Dendritic cell treated with granulocyte-macrophage colony-stimulating factor and Interleukin-4, amounts not matched to agents 40 ng/mL and 50 ng/mL, for 4 days (primary cell): ENCODE results near the gene TANC1.

Source experiments
- H3K27ac Mint-ChIP-seq: one replicate; pipeline ENCODE4 v1.8.0; 2022; ENCODE audit warnings: mild to moderate bottlenecking, mixed read lengths
- H3K27me3 Mint-ChIP-seq: one replicate; pipeline ENCODE4 v1.8.0; 2022; ENCODE audit warnings: mild to moderate bottlenecking, mixed read lengths
- H3K36me3 Mint-ChIP-seq: one replicate; pipeline ENCODE4 v1.8.0; 2022; ENCODE audit warnings: low read depth, mixed read lengths
- H3K4me1 Mint-ChIP-seq: one replicate; pipeline ENCODE4 v1.8.0; 2022; ENCODE audit warnings: low read depth, mixed read lengths
- H3K4me3 Mint-ChIP-seq: one replicate; pipeline ENCODE4 v1.8.0; 2022; ENCODE audit warnings: mild to moderate bottlenecking, moderate library complexity, mixed read lengths
- H3K9me3 Mint-ChIP-seq: one replicate; pipeline ENCODE4 v1.8.0; 2022; ENCODE audit warnings: mixed read lengths
- intact Hi-C: fragments of 100-400 bp; cut with micrococcal nuclease; formaldehyde crosslinking; loops from one replicate; pipeline ENCODE4 v1.15.0; 2022

TANC1 gene

DNA sequence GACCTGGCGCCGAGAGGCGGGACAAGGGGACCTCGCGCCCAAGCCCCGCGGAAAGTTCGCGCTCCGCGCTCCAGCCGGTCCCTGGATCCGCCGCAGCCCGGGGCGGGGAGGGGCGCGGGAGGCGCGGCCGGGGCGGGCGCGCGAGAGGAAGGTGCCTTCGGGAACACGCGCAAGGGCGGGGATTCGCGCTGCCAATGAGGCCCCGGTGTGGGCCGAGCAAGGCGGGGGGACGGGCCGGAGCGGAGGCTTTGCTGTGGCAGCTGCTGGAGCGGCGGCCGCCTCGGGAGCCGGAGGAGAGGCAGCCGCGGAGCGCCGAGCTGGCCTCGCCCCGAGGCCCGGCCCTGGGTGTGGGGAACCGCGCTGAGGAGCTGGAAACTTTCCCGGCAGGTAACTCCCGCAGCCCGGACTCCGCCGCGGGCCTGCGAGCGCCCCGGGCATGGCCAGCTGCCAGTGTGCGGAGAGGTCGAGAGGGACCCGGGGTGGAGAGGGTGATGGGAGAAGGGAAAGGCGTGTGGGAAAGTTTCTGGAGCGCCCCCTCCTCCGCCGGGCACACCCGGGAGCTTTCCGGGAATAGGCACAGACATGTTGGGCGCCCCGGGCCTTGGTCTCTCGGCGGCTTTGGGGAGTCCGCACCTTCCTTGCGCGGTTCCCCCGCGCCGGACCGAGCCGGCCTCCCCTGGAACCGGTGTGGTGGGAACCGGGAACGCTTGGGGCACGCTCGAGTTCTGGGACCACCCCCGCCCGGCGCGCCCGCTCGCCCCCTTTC is at the start of gene TANC1:
Gene TANC1 (plus strand): TSS at position 245 of the 766 bp plus-strand sequence. CDS start 97,271 bp downstream, outside the sequence.
- peak within 1 kb of the TSS; percentile 81 for H3K4me3 Mint-ChIP-seq
- intact Hi-C loops = no loop called here
- H3K4me1 Mint-ChIP-seq = peaks cover 23% of the 10 kb centered on the region
- H3K9me3 Mint-ChIP-seq = no peaks in the 10 kb centered on the region
- H3K36me3 Mint-ChIP-seq = no peaks in the 10 kb centered on the region
- H3K27ac Mint-ChIP-seq = peak within 1 kb of the TSS; percentile 66
- H3K27me3 Mint-ChIP-seq = peaks cover 70% of the 10 kb centered on the region

DNA sequence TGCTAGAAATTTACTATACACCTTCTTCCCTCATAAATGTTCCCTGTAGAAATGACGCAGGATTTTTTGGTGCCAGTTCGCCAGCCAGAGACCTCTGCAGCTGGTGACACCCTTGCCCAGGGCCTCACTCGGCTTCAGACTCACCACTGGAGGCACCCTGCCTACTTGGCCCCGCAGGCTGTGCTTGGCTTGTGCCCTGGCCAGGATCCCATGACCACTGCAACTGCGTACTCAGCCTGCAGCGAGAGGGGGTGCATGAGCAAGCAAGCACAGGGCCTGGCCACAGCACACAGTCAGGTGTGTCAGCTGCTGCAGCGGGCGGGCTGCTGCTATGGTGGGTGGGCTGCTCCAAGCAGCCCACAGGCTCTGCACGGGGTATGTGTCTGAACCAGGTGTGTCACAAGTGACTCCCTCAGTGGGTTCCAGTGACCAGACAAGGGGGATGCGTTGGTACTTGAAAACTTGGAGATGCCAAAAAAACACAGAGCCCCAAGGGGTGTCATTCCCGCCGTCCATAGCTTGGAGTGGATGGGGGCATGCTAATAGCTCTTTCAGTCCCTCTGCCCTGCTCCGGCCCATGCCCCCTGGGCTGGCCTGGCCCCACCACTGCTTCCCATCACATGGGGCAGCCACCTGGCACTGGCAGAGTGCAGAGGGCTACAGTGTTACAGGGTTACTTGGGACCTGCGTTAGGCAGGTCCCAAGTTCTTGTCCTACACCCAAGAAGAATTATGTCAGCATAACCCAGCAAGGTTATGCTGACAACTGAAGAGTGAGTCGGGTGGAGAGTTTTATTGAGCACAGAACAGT is 46.6 kb upstream of the TANC1 start:
- no peak overlapping the region for H3K4me3 Mint-ChIP-seq
- intact Hi-C loops = no loop called here

DNA sequence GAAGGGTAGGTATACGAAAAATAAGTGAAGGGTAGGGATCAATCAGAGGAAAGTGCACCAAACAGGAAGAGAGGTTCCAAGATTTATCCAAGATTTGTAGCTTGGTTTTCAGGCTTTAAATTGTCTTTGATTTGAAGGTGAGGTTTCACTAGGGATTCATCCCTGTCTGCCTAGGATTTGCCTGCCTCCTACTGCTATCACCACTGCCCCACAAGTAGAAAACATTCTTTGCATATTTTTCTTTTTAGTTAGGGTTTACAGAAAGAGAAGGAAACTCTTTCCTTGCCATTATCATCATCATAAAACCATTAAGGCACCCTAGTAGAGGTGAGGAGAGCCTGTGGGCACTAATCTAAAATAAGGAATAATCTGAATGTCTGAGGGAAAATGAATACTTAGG is 45.8 kb upstream of the TANC1 start:
- H3K4me1 Mint-ChIP-seq = no peaks in the 10 kb centered on the region
- H3K36me3 Mint-ChIP-seq = no peaks in the 10 kb centered on the region
- intact Hi-C loops = no loop called here
- peaks cover 2% of the 10 kb centered on the region for H3K27me3 Mint-ChIP-seq
- H3K27ac Mint-ChIP-seq = no peak overlapping the region
- H3K9me3 Mint-ChIP-seq = no peaks in the 10 kb centered on the region
- H3K4me3 Mint-ChIP-seq = no peak overlapping the region

More for the DNA sequence above, 46.6 kb upstream of the TANC1 start:
- peaks cover 2% of the 10 kb centered on the region for H3K27me3 Mint-ChIP-seq
- H3K9me3 Mint-ChIP-seq = no peaks in the 10 kb centered on the region
- H3K27ac Mint-ChIP-seq = no peak overlapping the region
- H3K36me3 Mint-ChIP-seq = no peaks in the 10 kb centered on the region
- H3K4me1 Mint-ChIP-seq = no peaks in the 10 kb centered on the region

DNA sequence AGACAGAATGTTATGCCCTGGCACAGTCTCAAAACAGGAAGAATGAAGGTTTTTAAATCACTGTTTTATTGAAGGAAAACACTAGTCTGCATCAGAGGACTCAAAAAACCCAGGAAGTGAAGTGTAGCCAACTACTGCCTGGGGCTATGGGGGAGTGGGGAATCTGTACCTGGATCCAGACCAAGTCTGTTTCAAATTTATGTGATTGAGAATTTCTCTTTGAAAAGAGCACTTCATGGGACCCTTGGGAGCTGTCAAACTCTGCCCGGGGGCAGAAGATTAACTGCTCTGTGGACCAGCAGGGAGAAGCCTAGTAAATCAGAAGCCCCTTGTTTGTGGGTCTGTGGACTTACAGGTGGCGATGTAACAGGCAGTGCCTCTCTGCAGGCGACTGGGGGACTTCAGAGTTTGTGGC is 45.3 kb upstream of the TANC1 start:
- no peak overlapping the region for H3K4me3 Mint-ChIP-seq
- no peak overlapping the region for H3K27ac Mint-ChIP-seq
- no peaks in the 10 kb centered on the region for H3K4me1 Mint-ChIP-seq
- H3K27me3 Mint-ChIP-seq = peaks cover 2% of the 10 kb centered on the region
- no peaks in the 10 kb centered on the region for H3K9me3 Mint-ChIP-seq
- no peaks in the 10 kb centered on the region for H3K36me3 Mint-ChIP-seq
- intact Hi-C loops = no loop called here

DNA sequence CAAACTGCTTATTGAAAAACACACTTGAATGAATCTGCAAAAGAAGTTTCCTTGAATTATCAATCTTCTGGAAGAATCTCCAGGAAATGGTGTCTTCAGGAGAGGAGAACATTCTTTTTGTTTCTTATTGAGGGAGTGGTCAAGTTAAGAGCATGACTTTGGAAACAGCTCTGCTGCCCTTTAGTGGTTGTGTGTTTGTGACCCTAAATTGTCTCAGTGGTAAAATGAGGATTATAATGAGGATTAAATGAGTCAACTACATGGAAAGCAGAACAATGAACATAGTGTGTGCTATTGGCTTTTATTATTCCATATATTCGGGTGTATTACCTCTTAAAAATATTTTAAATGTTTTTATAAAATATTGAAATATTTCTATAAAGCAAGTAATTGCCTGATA is 44.8 kb upstream of the TANC1 start:
- Mint-ChIP-seq H3K27ac (no peak overlapping the region), H3K36me3 (no peaks in the 10 kb centered on the region), H3K9me3 (peaks cover 2% of the 10 kb centered on the region), H3K4me1 (no peaks in the 10 kb centered on the region), H3K27me3 (peaks cover 2% of the 10 kb centered on the region), H3K4me3 (no peak overlapping the region)
- intact Hi-C loops = no loop called here

DNA sequence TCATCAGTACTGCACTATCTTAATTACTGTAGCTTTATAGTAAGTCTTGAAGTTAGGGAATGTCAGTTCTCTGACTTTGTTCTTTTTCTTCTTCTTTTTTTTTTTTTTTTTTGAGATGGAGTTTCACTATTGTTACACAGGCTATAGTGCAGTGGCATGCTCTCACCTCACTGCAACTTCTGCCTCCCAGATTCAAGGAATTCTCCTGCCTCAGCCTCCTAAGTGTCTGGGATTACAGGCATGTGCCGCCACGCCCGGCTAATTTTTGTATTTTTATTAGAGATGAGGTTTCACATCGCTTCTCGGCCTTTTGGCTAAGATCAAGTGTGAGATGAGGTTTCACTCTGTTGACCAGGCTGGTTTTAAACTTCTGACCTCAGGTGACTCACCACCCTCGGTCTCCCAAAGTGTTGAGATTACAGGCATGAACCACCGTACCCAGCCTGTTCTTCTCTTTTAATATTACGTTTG is 41.9 kb upstream of the TANC1 start:
- Mint-ChIP-seq H3K36me3 (no peaks in the 10 kb centered on the region), H3K4me1 (no peaks in the 10 kb centered on the region), H3K27ac (no peak overlapping the region), H3K27me3 (peaks cover 2% of the 10 kb centered on the region), H3K9me3 (peaks cover 19% of the 10 kb centered on the region), H3K4me3 (no peak overlapping the region)
- intact Hi-C loops = no loop called here

DNA sequence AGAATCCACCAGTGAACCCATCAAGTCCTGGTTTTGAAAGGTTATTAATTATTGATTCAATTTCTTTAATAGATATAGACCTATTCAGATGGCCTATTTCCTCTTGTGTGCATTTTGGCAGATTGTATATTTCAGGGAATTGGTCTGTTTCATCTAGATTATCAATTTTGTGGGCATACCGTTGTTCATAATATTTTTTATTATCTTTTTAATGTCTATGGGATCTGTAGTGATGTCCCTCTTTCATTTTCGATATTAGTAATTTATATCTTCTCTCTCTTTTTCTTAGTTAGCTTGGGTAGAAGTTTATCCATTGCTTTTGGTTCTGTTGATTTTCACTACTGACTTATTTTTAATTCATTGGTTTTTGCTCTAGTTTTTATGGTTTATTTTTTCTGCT is 39.9 kb upstream of the TANC1 start:
- Mint-ChIP-seq H3K9me3 (peaks cover 19% of the 10 kb centered on the region), H3K27ac (no peak overlapping the region), H3K36me3 (no peaks in the 10 kb centered on the region), H3K4me3 (no peak overlapping the region), H3K4me1 (no peaks in the 10 kb centered on the region), H3K27me3 (peaks cover 2% of the 10 kb centered on the region)
- intact Hi-C loops = no loop called here

DNA sequence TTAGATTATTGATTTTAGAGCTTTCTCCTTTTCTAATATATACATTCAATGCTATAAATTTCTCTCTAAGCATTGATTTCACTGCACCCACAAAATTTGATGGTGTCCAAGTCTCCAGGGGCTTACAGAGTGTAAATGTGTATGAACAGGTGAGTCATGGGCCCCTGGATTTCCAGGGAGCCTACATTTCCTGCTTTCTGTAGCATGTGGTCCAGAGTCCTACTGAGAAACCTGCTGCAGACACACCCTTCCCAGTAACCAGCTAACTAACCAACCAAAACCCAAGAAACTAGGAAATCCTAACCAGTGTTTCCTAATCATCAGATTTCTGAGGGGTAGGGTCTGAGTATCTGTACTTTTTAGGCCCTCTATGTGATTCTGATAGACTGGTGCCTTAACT is 39.5 kb upstream of the TANC1 start:
- Mint-ChIP-seq H3K4me1 (no peaks in the 10 kb centered on the region), H3K9me3 (peaks cover 19% of the 10 kb centered on the region)
- intact Hi-C loops = no loop called here

DNA sequence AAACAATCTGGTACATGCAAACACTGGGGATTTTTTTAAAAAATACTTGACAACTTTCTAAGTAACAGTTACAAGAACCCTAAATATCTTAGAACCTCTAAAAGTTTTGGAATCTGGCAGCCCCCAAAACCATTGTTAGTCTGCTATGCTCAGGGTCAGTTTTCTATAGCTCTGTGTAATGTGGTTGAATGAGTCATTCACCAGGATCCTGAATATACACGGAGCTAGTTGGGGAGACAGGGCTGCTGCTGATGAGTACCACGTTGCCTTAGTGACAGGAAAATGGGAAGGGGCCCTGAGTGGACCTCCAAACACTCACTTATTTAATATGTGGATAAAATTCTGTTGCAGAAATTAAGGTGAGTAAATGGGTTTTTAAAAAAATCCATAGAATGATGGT is 36.9 kb upstream of the TANC1 start:
- Mint-ChIP-seq H3K36me3 (no peaks in the 10 kb centered on the region), H3K4me3 (no peak overlapping the region), H3K27ac (no peak overlapping the region), H3K4me1 (no peaks in the 10 kb centered on the region), H3K9me3 (peaks cover 19% of the 10 kb centered on the region), H3K27me3 (no peaks in the 10 kb centered on the region)
- intact Hi-C loops = no loop called here

More for the DNA sequence above, 39.5 kb upstream of the TANC1 start:
- Mint-ChIP-seq H3K36me3 (no peaks in the 10 kb centered on the region), H3K4me3 (no peak overlapping the region), H3K27ac (no peak overlapping the region), H3K27me3 (peaks cover 1% of the 10 kb centered on the region)

DNA sequence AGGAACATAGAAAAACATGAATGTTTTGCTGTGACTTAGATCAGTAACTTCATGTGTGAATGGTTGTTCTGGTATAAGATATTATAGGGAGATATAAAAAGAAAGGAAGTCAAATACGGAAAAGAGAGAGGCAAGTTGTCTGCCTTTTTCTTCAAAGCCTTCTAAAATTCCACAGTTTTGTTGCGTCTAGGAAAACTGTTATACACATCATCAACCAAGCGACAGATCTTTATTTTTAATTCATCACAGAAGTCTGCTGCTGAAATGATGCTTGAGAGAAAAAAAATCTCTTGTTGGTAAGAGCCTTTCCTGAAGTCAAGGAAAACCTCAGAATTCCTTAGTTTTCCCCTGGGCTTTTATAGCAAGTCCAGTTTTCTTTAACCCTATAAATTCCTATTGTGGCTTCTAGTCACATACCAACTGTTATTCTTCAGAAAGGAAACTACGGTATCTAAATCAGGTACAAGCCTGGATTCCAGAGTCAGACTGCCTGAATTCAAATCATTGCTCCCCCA is 36.3 kb upstream of the TANC1 start:
- no peaks in the 10 kb centered on the region for H3K4me1 Mint-ChIP-seq
- H3K27ac Mint-ChIP-seq = no peak overlapping the region
- H3K9me3 Mint-ChIP-seq = peaks cover 19% of the 10 kb centered on the region
- H3K36me3 Mint-ChIP-seq = no peaks in the 10 kb centered on the region
- no peaks in the 10 kb centered on the region for H3K27me3 Mint-ChIP-seq
- intact Hi-C loops = no loop called here
- H3K4me3 Mint-ChIP-seq = no peak overlapping the region

DNA sequence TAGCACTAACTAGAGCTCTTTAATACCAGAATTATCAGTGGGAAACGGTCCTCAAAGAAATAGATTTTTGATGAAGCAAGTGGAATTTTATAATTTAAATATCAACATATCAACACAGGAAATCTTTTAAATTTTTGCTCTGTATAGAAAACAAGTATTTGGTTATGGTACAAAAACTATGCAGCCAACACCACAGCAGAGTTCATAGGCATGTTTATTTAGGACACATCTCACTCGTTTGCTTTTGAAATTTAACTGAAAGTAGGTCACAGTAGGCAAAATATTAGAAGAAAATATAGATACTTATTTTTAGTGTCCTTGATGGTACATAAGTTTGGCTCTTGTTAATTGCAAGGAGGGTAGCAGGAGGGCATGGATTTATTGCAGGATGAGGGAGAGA is 34.3 kb upstream of the TANC1 start:
- Mint-ChIP-seq H3K27ac (no peak overlapping the region), H3K27me3 (no peaks in the 10 kb centered on the region), H3K4me3 (no peak overlapping the region), H3K9me3 (peaks cover 12% of the 10 kb centered on the region), H3K36me3 (no peaks in the 10 kb centered on the region), H3K4me1 (no peaks in the 10 kb centered on the region)
- intact Hi-C loops = no loop called here

DNA sequence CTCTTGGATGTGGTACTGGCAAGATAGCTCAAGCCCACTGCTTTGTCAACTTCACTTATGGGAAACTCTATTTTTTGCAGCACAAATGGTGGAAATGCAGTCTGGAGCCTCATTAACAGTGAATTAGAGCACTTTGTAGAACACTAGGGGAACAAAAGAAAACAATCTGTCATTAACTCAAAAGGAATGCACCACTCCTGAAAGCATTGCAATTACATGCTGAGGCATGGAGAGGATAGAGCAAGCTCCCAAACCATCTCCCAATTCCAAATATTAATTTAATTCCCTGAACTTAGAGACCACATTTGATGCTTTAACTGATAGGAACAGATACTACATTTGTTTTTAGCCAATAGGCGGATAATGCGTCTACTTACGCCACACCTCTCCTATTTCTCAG is 32.8 kb upstream of the TANC1 start:
- intact Hi-C loops = no loop called here
- Mint-ChIP-seq H3K36me3 (no peaks in the 10 kb centered on the region), H3K4me1 (no peaks in the 10 kb centered on the region), H3K27me3 (no peaks in the 10 kb centered on the region), H3K4me3 (no peak overlapping the region), H3K27ac (no peak overlapping the region), H3K9me3 (no peaks in the 10 kb centered on the region)

DNA sequence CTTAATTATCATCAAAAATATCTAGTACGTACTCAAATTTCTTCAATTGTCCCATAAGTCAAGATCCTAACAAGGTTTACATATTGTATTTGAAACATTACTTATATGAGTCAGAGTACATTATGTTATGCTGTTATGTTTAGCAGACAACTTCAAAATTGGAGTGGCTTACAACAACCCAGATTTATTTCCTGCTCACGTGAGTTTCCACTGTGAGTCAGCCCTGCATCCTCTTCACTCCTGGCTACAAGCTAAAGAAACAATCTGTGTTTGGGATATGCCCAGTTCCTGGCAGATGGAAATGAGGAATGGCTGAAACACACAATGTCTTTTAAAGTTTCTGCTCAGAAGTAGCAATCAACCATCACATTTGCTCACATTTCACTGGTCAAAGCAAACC is 31.5 kb upstream of the TANC1 start:
- Mint-ChIP-seq H3K9me3 (no peaks in the 10 kb centered on the region), H3K4me3 (no peak overlapping the region), H3K36me3 (no peaks in the 10 kb centered on the region), H3K27me3 (no peaks in the 10 kb centered on the region), H3K27ac (no peak overlapping the region), H3K4me1 (no peaks in the 10 kb centered on the region)
- intact Hi-C loops = no loop called here

DNA sequence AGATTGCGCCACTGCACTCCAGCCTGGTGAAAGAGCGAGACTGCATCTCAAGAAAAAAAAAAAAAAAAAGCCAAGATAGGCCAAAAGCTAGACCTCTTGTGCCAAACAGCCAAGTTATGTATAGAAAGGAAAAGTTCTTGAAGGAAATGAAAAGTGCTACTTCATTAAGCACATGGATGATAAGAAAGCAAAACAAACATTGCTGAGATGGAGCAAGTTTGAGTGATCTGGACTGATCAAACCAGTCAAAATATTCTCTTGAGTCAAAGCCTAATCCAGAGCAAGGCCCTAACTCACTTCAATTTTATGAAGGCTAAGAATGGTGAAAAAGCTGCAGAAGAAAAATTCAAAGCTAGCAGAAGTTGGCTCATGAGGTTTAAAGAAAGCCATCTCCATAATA is 28.1 kb upstream of the TANC1 start:
- no peaks in the 10 kb centered on the region for H3K27me3 Mint-ChIP-seq
- H3K9me3 Mint-ChIP-seq = no peaks in the 10 kb centered on the region
- intact Hi-C loops = no loop called here
- no peak overlapping the region for H3K4me3 Mint-ChIP-seq
- H3K4me1 Mint-ChIP-seq = no peaks in the 10 kb centered on the region
- H3K36me3 Mint-ChIP-seq = no peaks in the 10 kb centered on the region
- no peak overlapping the region for H3K27ac Mint-ChIP-seq
